Measurements from ENCODE around the gene HIVEP3. TPM values are rescaled to one million over a fixed set of nuclear protein-coding genes. Genes with fewer than 3 reads are reported as not detected.

HIVEP3 gene
- total RNA-seq, 4 donors from 2014 or later, result 1.4 to 3.0 (median 2.3) TPM

GRCh38 chr1:41652384-41653265, 266.1 kb downstream of the HIVEP3 start:
- peaks cover 8 to 13% (median 10%) of the 10 kb centered on the region in 4 donors for H3K4me1 ChIP-seq
- H3K4me3 ChIP-seq, result no peak overlapping the region
- no peaks in the 10 kb centered on the region for H3K9me3 ChIP-seq
- H3K27ac ChIP-seq (replicated peaks in 1 of 4), result no peak overlapping the region
- H3K36me3 ChIP-seq, result no peaks in the 10 kb centered on the region
- no peak for TF ChIP-seq CTCF (IDR thresholded peaks at IDR 0.05)
- no peak for TF ChIP-seq EP300 (IDR thresholded peaks at IDR 0.05)
- no peak for TF ChIP-seq POLR2AphosphoS5 (IDR thresholded peaks at IDR 0.05)
- TF ChIP-seq POLR2A (IDR thresholded peaks at IDR 0.05; ENCODE audit: low read depth), result no peak
- H3K27me3 ChIP-seq, result no peaks in the 10 kb centered on the region
- no peak for DNase-seq (ENCODE audit: extremely low spot score)
- WGBS, result 94% methylated on average over 11 of the region's 11 CpGs
- intact Hi-C loops (cut with DNase I), result no loop called here

GRCh38 chr1:41650028-41650880, 268.5 kb downstream of the HIVEP3 start:
- intact Hi-C loops (cut with DNase I), result no loop called here
- Histone ChIP-seq H3K27me3 (no peaks in the 10 kb centered on the region), H3K9me3 (no peaks in the 10 kb centered on the region), H3K36me3 (no peaks in the 10 kb centered on the region), H3K4me3 (no peak overlapping the region), H3K27ac (replicated peaks in 1 of 4) (no peak overlapping the region), H3K4me1 (peaks cover 8 to 13% (median 10%) of the 10 kb centered on the region in 4 donors)
- 49% methylated on average over 11 of the region's 11 CpGs for WGBS
- no peak for TF ChIP-seq CTCF (IDR thresholded peaks at IDR 0.05)
- TF ChIP-seq EP300 (IDR thresholded peaks at IDR 0.05), result no peak
- TF ChIP-seq POLR2AphosphoS5 (IDR thresholded peaks at IDR 0.05), result no peak
- TF ChIP-seq POLR2A (IDR thresholded peaks at IDR 0.05; ENCODE audit: low read depth), result no peak
- no peak for DNase-seq (ENCODE audit: extremely low spot score)

DNA sequence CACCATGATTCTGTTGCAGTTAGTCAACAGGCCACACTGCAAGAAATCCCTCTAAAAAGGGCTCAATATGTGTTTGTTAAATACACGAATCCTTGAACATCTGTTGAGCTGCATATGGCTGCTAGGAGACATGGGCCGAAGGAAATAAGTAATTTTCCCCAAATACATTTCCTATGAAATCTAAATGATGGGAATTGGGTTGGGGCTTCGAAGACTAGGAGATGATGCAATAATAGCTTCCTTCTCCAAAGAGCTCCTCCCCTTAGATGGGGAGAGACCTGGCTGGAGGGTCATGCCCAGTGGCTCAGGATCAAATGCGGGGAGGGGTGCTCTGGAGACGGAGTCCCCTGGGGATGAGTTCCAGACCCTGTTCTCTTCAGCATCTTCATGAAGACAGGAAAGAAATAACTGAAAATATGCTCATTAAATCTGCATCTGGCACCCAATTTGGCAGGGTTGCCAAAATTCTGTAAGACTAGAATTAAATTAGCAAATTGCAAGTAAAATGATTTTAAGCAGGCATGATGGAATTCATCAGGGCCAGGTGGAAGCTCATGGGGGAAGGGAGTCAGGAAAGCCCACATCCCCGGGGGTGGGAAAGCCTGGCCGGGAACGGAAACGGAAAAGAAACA, 269.2 kb downstream of the HIVEP3 start:
- WGBS, result 60% methylated on average over 9 of the region's 9 CpGs

GRCh38 chr1:41648844-41649243, 269.9 kb downstream of the HIVEP3 start:
- Histone ChIP-seq H3K4me3 (no peak overlapping the region), H3K27me3 (no peaks in the 10 kb centered on the region), H3K27ac (replicated peaks in 1 of 4) (no peak overlapping the region), H3K9me3 (no peaks in the 10 kb centered on the region), H3K36me3 (no peaks in the 10 kb centered on the region), H3K4me1 (peaks cover 8 to 13% (median 10%) of the 10 kb centered on the region in 4 donors)
- intact Hi-C loops (cut with DNase I), result no loop called here
- 60% methylated on average over 5 of the region's 6 CpGs for WGBS
- no peak for DNase-seq (ENCODE audit: extremely low spot score)
- TF ChIP-seq CTCF (IDR thresholded peaks at IDR 0.05), result no peak

More for the DNA sequence above, 269.2 kb downstream of the HIVEP3 start:
- no peak overlapping the region for H3K4me3 ChIP-seq
- peaks cover 8 to 13% (median 10%) of the 10 kb centered on the region in 4 donors for H3K4me1 ChIP-seq
- no peaks in the 10 kb centered on the region for H3K36me3 ChIP-seq
- intact Hi-C loops (cut with DNase I), result no loop called here
- no peaks in the 10 kb centered on the region for H3K27me3 ChIP-seq
- no peaks in the 10 kb centered on the region for H3K9me3 ChIP-seq
- no peak for DNase-seq (ENCODE audit: extremely low spot score)
- no peak overlapping the region for H3K27ac ChIP-seq (replicated peaks in 1 of 4)
- TF ChIP-seq POLR2AphosphoS5 (IDR thresholded peaks at IDR 0.05), result no peak
- TF ChIP-seq POLR2A (IDR thresholded peaks at IDR 0.05; ENCODE audit: low read depth), result no peak
- no peak for TF ChIP-seq EP300 (IDR thresholded peaks at IDR 0.05)
- no peak for TF ChIP-seq CTCF (IDR thresholded peaks at IDR 0.05)
